Activated CD8-positive, alpha-beta memory T cell treated with anti-CD3 and anti-CD28 coated beads, Interleukin-2, amount 50 U/mL, for 4 hours (primary cell): ENCODE measurements around the gene MAPK13.
"Not testable (repeated sequence)": the region's sequence is repeated elsewhere in the genome, so short reads cannot be mapped to it uniquely, and the experiment has no call there.

Experiments used
- DNase-seq: peaks from one replicate; pipeline ENCODE4 v3.0.0-alpha.2; 2020

Gene MAPK13

GRCh38 chr6:36128793-36129192 lies 1.5 kb upstream of the MAPK13 start:
- DNase-seq = no peak

- DNase-seq = not testable (repeated sequence)
Measured at GRCh38 chr6:36129334-36129733, 979 bp upstream of the MAPK13 start.

GRCh38 chr6:36130667-36131510 lies 576 bp downstream of the MAPK13 start:
- DNase-seq = peak; percentile 62

GRCh38 chr6:36131511-36132245 lies 1.4 kb downstream of the MAPK13 start:
- DNase-seq = peak; percentile 39

GRCh38 chr6:36132246-36132895 lies 2.1 kb downstream of the MAPK13 start:
- DNase-seq = no peak

GRCh38 chr6:36133148-36133547 lies 2.8 kb downstream of the MAPK13 start:
- no peak for DNase-seq

- DNase-seq = no peak
Measured at GRCh38 chr6:36133912-36134311, 3.6 kb downstream of the MAPK13 start.

- DNase-seq = no peak
Measured at GRCh38 chr6:36135053-36135731, 4.9 kb downstream of the MAPK13 start.

- no peak for DNase-seq
Measured at GRCh38 chr6:36136034-36136433, 5.7 kb downstream of the MAPK13 start.

GRCh38 chr6:36136551-36136950 lies 6.2 kb downstream of the MAPK13 start:
- DNase-seq = no peak

- DNase-seq = no peak
Measured at GRCh38 chr6:36138667-36139066, 8.4 kb downstream of the MAPK13 start.

GRCh38 chr6:36139431-36139830 lies 9.1 kb downstream of the MAPK13 start:
- no peak for DNase-seq

- no peak for DNase-seq
Measured at GRCh38 chr6:36139991-36140710, 9.8 kb downstream of the MAPK13 start.

- DNase-seq = no peak
Measured at GRCh38 chr6:36141091-36141490, 10.8 kb downstream of the MAPK13 start.

GRCh38 chr6:36141961-36142360 lies 11.6 kb downstream of the MAPK13 start:
- no peak for DNase-seq

- DNase-seq = no peak
Measured at GRCh38 chr6:36142971-36143838, 12.9 kb downstream of the MAPK13 start.

GRCh38 chr6:36145495-36145894 lies 15.2 kb downstream of the MAPK13 start:
- DNase-seq = no peak

- no peak for DNase-seq
Measured at GRCh38 chr6:36147294-36147693, 17.0 kb downstream of the MAPK13 start.

GRCh38 chr6:36149476-36149875 lies 19.2 kb downstream of the MAPK13 start:
- DNase-seq = no peak

- DNase-seq = no peak
Measured at GRCh38 chr6:36150283-36150682, 20.0 kb downstream of the MAPK13 start.

- no peak for DNase-seq
Measured at GRCh38 chr6:36154286-36154685, 24.0 kb downstream of the MAPK13 start.
